Neural cell (in vitro differentiated cells): ENCODE data around the gene TRAPPC2L. TPM values are rescaled to one million over a fixed set of nuclear protein-coding genes. Genes with fewer than 3 reads are reported as not detected.

Source experiments
- H2AFZ ChIP-seq: fragments of 200-600, 300-800 bp; sonication (generic), shearing (Covaris generic); 2 replicates; pipeline ENCODE4 v1.6.0; 2014; ENCODE audit warnings: low read depth, mild to moderate bottlenecking, antibody characterized with exemption, low read length, moderate library complexity
- H3F3A ChIP-seq: fragments of 200-600 bp; shearing (Covaris generic); 2 replicates; pipeline ENCODE4 v1.6.1; 2016; ENCODE audit warnings: mild to moderate bottlenecking, moderate library complexity, mixed read lengths, antibody characterized with exemption, low read length; ENCODE audit not compliant: insufficient read depth, poor library complexity, severe bottlenecking
- H3K27ac ChIP-seq: fragments of 200-600, 300-800 bp; sonication (generic), shearing (Covaris generic); 2 replicates; pipeline ENCODE4 v1.5.1; 2014; ENCODE audit warnings: mild to moderate bottlenecking, low read length, moderate library complexity
- H3K27me3 ChIP-seq: fragments of 300-800, 200-600 bp; sonication (generic), shearing (Covaris generic); 2 replicates; pipeline ENCODE4 v1.6.0; 2014; ENCODE audit warnings: mild to moderate bottlenecking, low read depth, low read length, moderate library complexity; ENCODE audit not compliant: insufficient read depth
- H3K36me3 ChIP-seq: fragments of 300-800, 200-600 bp; sonication (generic), shearing (Covaris generic); 2 replicates; pipeline ENCODE4 v1.5.1; 2014; ENCODE audit warnings: mild to moderate bottlenecking, antibody characterized with exemption, low read length, moderate library complexity; ENCODE audit not compliant: insufficient read depth
- H3K4me2 ChIP-seq: fragments of 300-800, 200-600 bp; sonication (generic), shearing (Covaris generic); 2 replicates; pipeline ENCODE4 v1.6.0; 2014; ENCODE audit warnings: mild to moderate bottlenecking, low read length
- H3K4me3 ChIP-seq: fragments of 300-800, 200-600 bp; sonication (generic), shearing (Covaris generic); 2 replicates; pipeline ENCODE4 v1.5.1; 2014; ENCODE audit warnings: mild to moderate bottlenecking, low read length, moderate library complexity
- H3K79me2 ChIP-seq: fragments of 200-600 bp; shearing (Covaris generic); replicated peaks from 2 replicates; pipeline ENCODE4 v1.6.0; 2014; ENCODE audit warnings: mild to moderate bottlenecking, low read length, moderate library complexity; ENCODE audit not compliant: insufficient read depth
- H3K9ac ChIP-seq: fragments of 300-800, 200-600 bp; sonication (generic), shearing (Covaris generic); 2 replicates; pipeline ENCODE4 v1.6.1; 2016; ENCODE audit warnings: mild to moderate bottlenecking, low read length, mixed read lengths
- H3K9me2 ChIP-seq: fragments of 200-600 bp; shearing (Covaris generic); 2 replicates; pipeline ENCODE4 v1.6.1; 2016; ENCODE audit warnings: mild to moderate bottlenecking, low read length, mixed read lengths; ENCODE audit not compliant: insufficient read depth
- H3K9me3 ChIP-seq: fragments of 200-600, 300-800 bp; sonication (generic), shearing (Covaris generic); 2 replicates; pipeline ENCODE4 v1.6.1; 2016; ENCODE audit warnings: mild to moderate bottlenecking, mixed run types, low read length, moderate library complexity, mixed read lengths
- H4K20me1 ChIP-seq: fragments of 200-600 bp; shearing (Covaris generic); 2 replicates; pipeline ENCODE4 v1.6.1; 2016; ENCODE audit warnings: mild to moderate bottlenecking, mixed run types; ENCODE audit not compliant: insufficient read depth
- EP300 ChIP-seq: fragments of 450-650 bp; conservative IDR thresholded peaks from 2 replicates; pipeline ENCODE4 v1.6.1; 2014; ENCODE audit warnings: antibody characterized with exemption, mild to moderate bottlenecking, moderate library complexity; ENCODE audit not compliant: poor library complexity, severe bottlenecking
- EZH2 ChIP-seq: fragments of 200-600, 300-800 bp; shearing (Covaris generic), sonication (generic); IDR thresholded peaks from 2 replicates; pipeline ENCODE4 v1.6.1; 2014; ENCODE audit warnings: antibody characterized with exemption, low read length, borderline replicate concordance, mild to moderate bottlenecking; ENCODE audit not compliant: insufficient read depth, poor library complexity, severe bottlenecking
- MXI1 ChIP-seq: fragments of 450-650 bp; conservative IDR thresholded peaks from 2 replicates; pipeline ENCODE4 v1.6.1; 2014; ENCODE audit warnings: antibody characterized with exemption, mild to moderate bottlenecking; ENCODE audit not compliant: poor library complexity, severe bottlenecking
- POLR2AphosphoS5 ChIP-seq: IDR thresholded peaks from 2 replicates; pipeline ENCODE4 v1.6.1; 2012
- RAD21 ChIP-seq: fragments of 450-650 bp; conservative IDR thresholded peaks from 2 replicates; pipeline ENCODE4 v1.6.1; 2014; ENCODE audit warnings: antibody characterized with exemption, mild to moderate bottlenecking, moderate library complexity
- SMC3 ChIP-seq: fragments of 450-650 bp; conservative IDR thresholded peaks from 2 replicates; pipeline ENCODE4 v1.6.1; 2014; ENCODE audit warnings: antibody characterized with exemption, mild to moderate bottlenecking, moderate library complexity; ENCODE audit not compliant: poor library complexity
- TAF1 ChIP-seq: IDR thresholded peaks from 2 replicates; pipeline ENCODE4 v1.6.1; 2012; ENCODE audit warnings: low read depth
- polyA plus RNA-seq: library from polyadenylated mRNA; depleted of rRNA; stranded (reverse); fragments of >200 nt; gene quantifications from 2 replicates; pipeline ENCODE4 v1.2.3, GENCODE V29; 2014
- TF ChIP-seq, protein P1 (sequence below): fragments of 450-650 bp; IDR thresholded peaks from 2 replicates; pipeline ENCODE4 v1.5.1; 2014; ENCODE audit warnings: antibody characterized with exemption, mild to moderate bottlenecking, moderate library complexity; ENCODE audit not compliant: poor library complexity, severe bottlenecking
- TF ChIP-seq, protein P2 (sequence below): IDR thresholded peaks from 2 replicates; pipeline ENCODE4 v1.6.1; 2012; ENCODE audit warnings: borderline replicate concordance

TRAPPC2L gene
- polyA plus RNA-seq, 1 donor from 2014 or later = 70.2 TPM

DNA sequence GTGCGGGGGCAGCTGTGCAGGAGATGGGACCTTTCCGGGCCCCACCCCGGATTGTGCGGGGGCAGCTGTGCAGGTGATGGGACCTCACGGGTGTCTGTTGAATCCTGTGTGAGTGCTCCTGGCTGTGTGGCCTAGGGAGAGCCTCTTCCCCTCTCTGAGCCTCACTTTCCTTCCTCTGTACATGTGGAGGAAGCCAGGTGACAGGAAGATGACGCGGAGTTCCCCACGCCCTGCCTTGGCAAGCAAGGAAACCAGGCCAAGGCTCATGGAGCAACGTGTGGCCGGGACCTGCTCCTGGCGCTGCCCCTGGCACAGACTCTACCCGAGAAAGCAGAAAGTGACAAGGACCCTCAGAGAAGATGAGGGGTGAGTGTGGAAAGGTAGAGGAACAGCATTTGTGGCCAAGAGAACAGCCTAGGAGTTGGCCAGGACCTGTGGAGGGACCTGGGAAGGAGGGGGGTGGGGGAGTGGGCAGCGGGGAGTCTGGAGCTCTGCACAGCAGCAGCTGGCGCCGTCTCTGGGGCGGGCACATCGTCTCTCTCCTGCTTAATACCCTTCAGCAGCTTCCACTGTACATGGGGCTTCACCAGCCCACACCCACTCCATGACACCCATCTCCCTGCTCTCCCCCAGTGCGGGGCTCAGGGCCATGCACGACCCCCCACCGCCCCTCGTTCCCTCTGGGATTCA lies 47.9 kb downstream of the TRAPPC2L start:
- H3K36me3 ChIP-seq = no peaks in the 10 kb centered on the region
- H3K9ac ChIP-seq = no peak overlapping the region
- no peaks in the 10 kb centered on the region for H4K20me1 ChIP-seq
- no peak overlapping the region for H3K4me2 ChIP-seq
- H3K27me3 ChIP-seq = no peaks in the 10 kb centered on the region
- no peak overlapping the region for H3K27ac ChIP-seq
- H3K9me2 ChIP-seq = no peaks in the 10 kb centered on the region
- no peak overlapping the region for H2AFZ ChIP-seq
- H3K9me3 ChIP-seq = no peaks in the 10 kb centered on the region
- TF ChIP-seq POLR2AphosphoS5 (no peak), MXI1 (no peak), EP300 (no peak), SMC3 (no peak), EZH2 (no peak), RAD21 (no peak), TAF1 (no peak)
- TF ChIP-seq, protein P1, sequence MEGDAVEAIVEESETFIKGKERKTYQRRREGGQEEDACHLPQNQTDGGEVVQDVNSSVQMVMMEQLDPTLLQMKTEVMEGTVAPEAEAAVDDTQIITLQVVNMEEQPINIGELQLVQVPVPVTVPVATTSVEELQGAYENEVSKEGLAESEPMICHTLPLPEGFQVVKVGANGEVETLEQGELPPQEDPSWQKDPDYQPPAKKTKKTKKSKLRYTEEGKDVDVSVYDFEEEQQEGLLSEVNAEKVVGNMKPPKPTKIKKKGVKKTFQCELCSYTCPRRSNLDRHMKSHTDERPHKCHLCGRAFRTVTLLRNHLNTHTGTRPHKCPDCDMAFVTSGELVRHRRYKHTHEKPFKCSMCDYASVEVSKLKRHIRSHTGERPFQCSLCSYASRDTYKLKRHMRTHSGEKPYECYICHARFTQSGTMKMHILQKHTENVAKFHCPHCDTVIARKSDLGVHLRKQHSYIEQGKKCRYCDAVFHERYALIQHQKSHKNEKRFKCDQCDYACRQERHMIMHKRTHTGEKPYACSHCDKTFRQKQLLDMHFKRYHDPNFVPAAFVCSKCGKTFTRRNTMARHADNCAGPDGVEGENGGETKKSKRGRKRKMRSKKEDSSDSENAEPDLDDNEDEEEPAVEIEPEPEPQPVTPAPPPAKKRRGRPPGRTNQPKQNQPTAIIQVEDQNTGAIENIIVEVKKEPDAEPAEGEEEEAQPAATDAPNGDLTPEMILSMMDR = no peak
- TF ChIP-seq, protein P2, sequence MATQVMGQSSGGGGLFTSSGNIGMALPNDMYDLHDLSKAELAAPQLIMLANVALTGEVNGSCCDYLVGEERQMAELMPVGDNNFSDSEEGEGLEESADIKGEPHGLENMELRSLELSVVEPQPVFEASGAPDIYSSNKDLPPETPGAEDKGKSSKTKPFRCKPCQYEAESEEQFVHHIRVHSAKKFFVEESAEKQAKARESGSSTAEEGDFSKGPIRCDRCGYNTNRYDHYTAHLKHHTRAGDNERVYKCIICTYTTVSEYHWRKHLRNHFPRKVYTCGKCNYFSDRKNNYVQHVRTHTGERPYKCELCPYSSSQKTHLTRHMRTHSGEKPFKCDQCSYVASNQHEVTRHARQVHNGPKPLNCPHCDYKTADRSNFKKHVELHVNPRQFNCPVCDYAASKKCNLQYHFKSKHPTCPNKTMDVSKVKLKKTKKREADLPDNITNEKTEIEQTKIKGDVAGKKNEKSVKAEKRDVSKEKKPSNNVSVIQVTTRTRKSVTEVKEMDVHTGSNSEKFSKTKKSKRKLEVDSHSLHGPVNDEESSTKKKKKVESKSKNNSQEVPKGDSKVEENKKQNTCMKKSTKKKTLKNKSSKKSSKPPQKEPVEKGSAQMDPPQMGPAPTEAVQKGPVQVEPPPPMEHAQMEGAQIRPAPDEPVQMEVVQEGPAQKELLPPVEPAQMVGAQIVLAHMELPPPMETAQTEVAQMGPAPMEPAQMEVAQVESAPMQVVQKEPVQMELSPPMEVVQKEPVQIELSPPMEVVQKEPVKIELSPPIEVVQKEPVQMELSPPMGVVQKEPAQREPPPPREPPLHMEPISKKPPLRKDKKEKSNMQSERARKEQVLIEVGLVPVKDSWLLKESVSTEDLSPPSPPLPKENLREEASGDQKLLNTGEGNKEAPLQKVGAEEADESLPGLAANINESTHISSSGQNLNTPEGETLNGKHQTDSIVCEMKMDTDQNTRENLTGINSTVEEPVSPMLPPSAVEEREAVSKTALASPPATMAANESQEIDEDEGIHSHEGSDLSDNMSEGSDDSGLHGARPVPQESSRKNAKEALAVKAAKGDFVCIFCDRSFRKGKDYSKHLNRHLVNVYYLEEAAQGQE = no peak
- H3F3A ChIP-seq = no peaks in the 10 kb centered on the region
- no peak overlapping the region for H3K4me3 ChIP-seq
- H3K79me2 ChIP-seq = no peaks in the 10 kb centered on the region

DNA sequence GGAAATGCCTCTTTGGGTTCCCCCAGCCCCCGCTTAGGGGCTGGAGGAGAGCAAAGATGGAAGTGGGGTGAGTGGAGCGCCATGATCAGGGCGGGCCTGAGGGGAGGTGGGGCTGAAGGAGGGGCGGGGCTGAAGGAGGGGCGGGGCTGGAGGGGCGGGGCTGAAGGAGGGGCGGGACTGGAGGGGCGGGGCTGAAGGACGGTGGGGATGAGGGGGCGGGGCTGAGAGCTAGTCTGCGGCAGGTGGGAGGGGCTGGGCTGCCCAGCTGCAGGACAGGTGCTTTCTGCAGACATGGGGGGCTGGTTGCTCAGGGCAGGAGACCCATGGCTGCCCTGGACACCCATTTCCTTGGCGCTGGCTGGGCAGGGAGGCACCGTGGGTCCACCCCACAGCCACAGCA lies 48.6 kb downstream of the TRAPPC2L start:
- no peaks in the 10 kb centered on the region for H3K27me3 ChIP-seq
- no peaks in the 10 kb centered on the region for H3K9me2 ChIP-seq
- H4K20me1 ChIP-seq = no peaks in the 10 kb centered on the region
- H3K4me3 ChIP-seq = no peak overlapping the region
- H2AFZ ChIP-seq = no peak overlapping the region
- H3K9ac ChIP-seq = no peak overlapping the region
- H3K4me2 ChIP-seq = no peak overlapping the region
- H3K9me3 ChIP-seq = no peaks in the 10 kb centered on the region
- no peaks in the 10 kb centered on the region for H3F3A ChIP-seq
- H3K27ac ChIP-seq = no peak overlapping the region
- no peaks in the 10 kb centered on the region for H3K79me2 ChIP-seq
- no peaks in the 10 kb centered on the region for H3K36me3 ChIP-seq
- no peak for TF ChIP-seq SMC3
- TF ChIP-seq TAF1 = no peak
- TF ChIP-seq EP300 = no peak
- TF ChIP-seq, protein P1 = no peak
- no peak for TF ChIP-seq RAD21
- no peak for TF ChIP-seq POLR2AphosphoS5
- TF ChIP-seq MXI1 = no peak
- TF ChIP-seq, protein P2 = no peak
- TF ChIP-seq EZH2 = no peak
